ENCODE measurements around the gene PXYLP1.

The PXYLP1 gene

GRCh38 chr3:141272906-141273662 is 41.5 kb downstream of the PXYLP1 start:
- H3K4me3 ChIP-seq (ENCODE audit: low read depth, low read length): no peak overlapping the region
- no peak for TF ChIP-seq CTCF (IDR thresholded peaks at IDR 0.05; ENCODE audit: borderline replicate concordance, insufficient read depth, low read depth, low read length)

GRCh38 chr3:141273700-141274410 is 42.2 kb downstream of the PXYLP1 start:
- TF ChIP-seq CTCF (IDR thresholded peaks at IDR 0.05; ENCODE audit: borderline replicate concordance, insufficient read depth, low read depth, low read length): no peak
- no peak overlapping the region for H3K4me3 ChIP-seq (ENCODE audit: low read depth, low read length)

GRCh38 chr3:141274411-141275031 is 42.9 kb downstream of the PXYLP1 start:
- no peak for TF ChIP-seq CTCF (IDR thresholded peaks at IDR 0.05; ENCODE audit: borderline replicate concordance, insufficient read depth, low read depth, low read length)

GRCh38 chr3:141275032-141275422 is 43.4 kb downstream of the PXYLP1 start:
- no peak overlapping the region for H3K4me3 ChIP-seq (ENCODE audit: low read depth, low read length)
- TF ChIP-seq CTCF (IDR thresholded peaks at IDR 0.05; ENCODE audit: borderline replicate concordance, insufficient read depth, low read depth, low read length): no peak

More at GRCh38 chr3:141274411-141275031, 42.9 kb downstream of the PXYLP1 start:
- H3K4me3 ChIP-seq (ENCODE audit: low read depth, low read length): no peak overlapping the region

- no peak for TF ChIP-seq CTCF (IDR thresholded peaks at IDR 0.05; ENCODE audit: borderline replicate concordance, insufficient read depth, low read depth, low read length)
Measured at GRCh38 chr3:141275511-141275910, 43.9 kb downstream of the PXYLP1 start.

GRCh38 chr3:141275973-141276372 is 44.3 kb downstream of the PXYLP1 start:
- no peak for TF ChIP-seq CTCF (IDR thresholded peaks at IDR 0.05; ENCODE audit: borderline replicate concordance, insufficient read depth, low read depth, low read length)

More at GRCh38 chr3:141275511-141275910, 43.9 kb downstream of the PXYLP1 start:
- no peak overlapping the region for H3K4me3 ChIP-seq (ENCODE audit: low read depth, low read length)

More at GRCh38 chr3:141275973-141276372, 44.3 kb downstream of the PXYLP1 start:
- no peak overlapping the region for H3K4me3 ChIP-seq (ENCODE audit: low read depth, low read length)
